ENCODE results near the gene KLHL5. TPM values are rescaled to one million over a fixed set of nuclear protein-coding genes. Genes with fewer than 3 reads are reported as not detected.
"Not testable (repeated sequence)": the region's sequence is repeated elsewhere in the genome, so short reads cannot be mapped to it uniquely, and the experiment has no call there.

KLHL5 gene
- total RNA-seq, result 57.1 TPM

DNA sequence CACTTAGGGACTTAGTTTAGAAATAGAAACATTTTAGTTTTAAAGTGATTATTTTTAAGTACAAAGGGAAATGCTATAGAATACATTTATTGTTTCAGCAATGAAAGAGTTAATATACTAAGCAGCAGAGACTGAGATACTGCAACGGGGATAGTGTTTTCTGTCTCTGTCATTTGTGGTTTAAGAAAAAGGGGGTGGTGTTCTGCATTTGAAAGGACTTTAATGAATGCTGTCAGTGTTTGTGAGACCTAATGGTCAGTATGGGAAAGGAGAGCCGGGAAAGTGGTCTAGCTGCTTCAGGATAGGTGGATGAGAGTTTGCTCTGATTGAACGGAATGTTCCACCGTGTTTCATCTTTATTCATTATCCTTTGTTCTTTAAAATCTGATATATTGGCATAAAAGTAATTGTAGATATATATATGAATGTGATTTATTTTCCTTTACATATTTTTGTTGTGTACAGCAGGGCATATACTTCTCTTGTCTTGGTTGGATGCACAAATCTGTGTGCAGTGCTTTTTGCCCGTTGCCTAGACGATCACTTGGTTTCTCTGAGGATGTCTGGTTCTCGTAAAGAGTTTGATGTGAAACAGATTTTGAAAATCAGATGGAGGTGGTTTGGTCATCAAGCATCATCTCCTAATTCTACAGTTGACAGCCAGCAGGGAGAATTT lies at the start of gene KLHL5:
TSS of gene KLHL5 (plus strand) at position 139 of the 676 bp plus-strand sequence. CDS start at position 560, 421 bp downstream.
- DNase-seq (ENCODE audit: low spot score in 2 of 2) (no peak), FAIRE-seq (no peak)

DNA sequence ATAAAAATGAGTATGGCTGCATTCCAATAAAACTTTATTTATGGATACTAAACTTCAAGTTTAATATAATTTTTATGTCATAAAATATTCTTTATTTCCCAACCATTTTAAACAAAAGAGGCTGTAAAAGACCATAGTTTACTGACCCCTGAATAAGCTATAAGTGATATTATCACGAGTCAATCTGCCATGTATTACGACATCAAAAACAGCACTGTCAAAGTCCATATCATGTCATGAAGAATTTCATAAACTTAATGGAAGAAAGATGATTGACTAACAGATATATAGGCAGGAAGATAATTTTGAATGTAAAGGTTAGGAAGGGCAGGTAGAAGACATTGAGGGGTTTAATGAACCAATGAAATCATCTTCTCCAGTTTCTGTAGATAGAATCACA lies 48.0 kb upstream of the KLHL5 start:
- DNase-seq (ENCODE audit: low spot score in 2 of 2), result no peak
- FAIRE-seq, result no peak

GRCh38 chr4:39020130-39020529 lies 41.9 kb upstream of the KLHL5 start:
- DNase-seq (ENCODE audit: low spot score in 2 of 2), result no peak
- FAIRE-seq, result no peak

DNA sequence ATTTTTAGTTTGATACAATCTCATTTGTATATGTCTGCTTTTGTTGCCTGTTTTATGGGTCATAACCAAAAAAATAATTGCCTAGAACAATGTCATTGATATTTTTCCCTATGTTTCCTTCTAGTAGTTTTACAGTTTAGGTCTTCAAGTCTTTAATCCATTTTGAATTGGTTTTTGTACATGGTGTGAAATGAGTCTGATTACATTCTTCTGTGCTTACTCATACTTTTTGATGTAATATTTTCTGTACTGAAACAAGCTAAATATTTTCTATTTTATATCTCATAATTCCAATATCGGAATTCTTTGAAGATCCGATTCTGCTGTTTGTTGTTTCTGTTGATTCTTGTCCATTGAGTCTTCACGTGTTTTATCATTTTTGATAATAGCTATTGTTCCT lies 40.4 kb upstream of the KLHL5 start:
- no peak for DNase-seq (ENCODE audit: low spot score in 2 of 2)
- FAIRE-seq, result no peak

GRCh38 chr4:39022241-39022640 lies 39.8 kb upstream of the KLHL5 start:
- DNase-seq (ENCODE audit: low spot score in 2 of 2), result no peak
- FAIRE-seq, result no peak

GRCh38 chr4:39023059-39023458 lies 39.0 kb upstream of the KLHL5 start:
- no peak for FAIRE-seq

DNA sequence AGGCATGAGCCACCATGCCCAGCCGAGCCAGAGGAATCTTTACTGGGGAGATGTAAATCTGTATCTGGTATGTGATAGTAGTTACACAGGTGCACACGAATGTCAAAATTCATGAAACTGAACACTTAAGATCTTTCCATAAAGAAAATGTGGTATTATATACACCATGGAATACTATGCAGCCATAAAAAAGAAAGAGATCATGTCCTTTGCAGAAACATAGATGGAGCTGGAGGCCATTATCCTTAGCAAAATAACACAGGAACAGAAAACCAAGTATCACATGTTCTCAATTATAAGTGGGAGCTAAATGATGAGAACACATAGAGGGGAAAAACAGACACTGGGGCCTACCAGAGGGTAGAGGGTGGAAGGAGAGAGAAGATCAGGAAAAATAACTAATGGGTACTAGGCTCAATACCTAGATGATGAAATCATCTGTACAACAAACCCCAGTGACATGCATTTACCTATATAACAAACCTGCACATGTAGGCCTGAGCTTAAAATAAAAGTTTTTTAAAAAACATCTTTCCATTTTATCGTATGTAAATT lies 37.6 kb upstream of the KLHL5 start:
- FAIRE-seq, result no peak

More at GRCh38 chr4:39023059-39023458, 39.0 kb upstream of the KLHL5 start:
- no peak for DNase-seq (ENCODE audit: low spot score in 2 of 2)

GRCh38 chr4:39025552-39026085 lies 36.4 kb upstream of the KLHL5 start:
- no peak for DNase-seq (ENCODE audit: low spot score in 2 of 2)

More for the DNA sequence above, 37.6 kb upstream of the KLHL5 start:
- DNase-seq (ENCODE audit: low spot score in 2 of 2), result no peak

GRCh38 chr4:39026096-39026495 lies 35.9 kb upstream of the KLHL5 start:
- DNase-seq (ENCODE audit: low spot score in 2 of 2), result no peak
- no peak for FAIRE-seq

More at GRCh38 chr4:39025552-39026085, 36.4 kb upstream of the KLHL5 start:
- no peak for FAIRE-seq

DNA sequence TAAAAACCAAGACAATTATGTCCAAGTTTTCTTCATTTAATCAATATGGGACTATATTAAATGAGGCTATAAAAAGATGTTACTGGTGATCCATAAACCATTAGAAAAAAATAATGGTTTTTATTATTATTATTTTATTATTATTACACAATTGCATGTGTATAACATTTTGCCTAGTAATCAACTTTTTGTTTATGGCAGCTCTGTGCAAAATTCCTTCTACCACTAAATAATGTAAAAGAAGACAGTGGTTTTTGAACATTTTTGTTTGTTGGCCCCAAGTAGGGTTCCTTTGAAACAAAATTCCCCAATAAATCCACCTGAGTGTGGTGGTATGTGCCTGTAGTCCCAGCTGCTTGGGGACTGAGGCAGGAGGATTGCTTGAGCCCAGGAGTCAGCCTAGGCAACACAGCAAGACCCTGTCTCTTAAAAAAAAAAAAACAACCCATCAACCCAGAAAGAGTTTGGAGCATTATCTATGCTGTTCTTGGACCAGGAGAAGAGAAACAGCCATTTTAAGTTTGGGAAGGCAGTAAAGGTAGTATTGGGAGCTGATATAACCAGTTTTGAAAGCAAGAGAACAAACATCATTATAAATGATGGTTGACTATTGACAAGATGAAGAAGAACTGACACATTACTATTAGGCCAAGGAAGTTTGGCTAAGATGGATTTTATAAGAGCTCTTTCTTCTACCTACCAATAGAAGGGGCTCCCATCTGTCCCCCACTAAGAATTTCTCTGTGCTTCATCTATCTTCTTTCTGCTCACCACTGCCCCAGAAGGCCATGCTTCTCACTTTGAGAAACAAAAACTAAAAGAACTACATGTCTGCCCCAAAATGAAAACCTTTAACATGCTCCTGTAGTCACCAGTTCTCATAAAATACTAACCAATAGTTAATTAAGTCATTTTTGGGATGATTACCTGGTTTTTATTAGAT lies 32.0 kb upstream of the KLHL5 start:
- FAIRE-seq, result no peak
- no peak for DNase-seq (ENCODE audit: low spot score in 2 of 2)

GRCh38 chr4:39030725-39031124 lies 31.3 kb upstream of the KLHL5 start:
- DNase-seq (ENCODE audit: low spot score in 2 of 2), result no peak
- no peak for FAIRE-seq

DNA sequence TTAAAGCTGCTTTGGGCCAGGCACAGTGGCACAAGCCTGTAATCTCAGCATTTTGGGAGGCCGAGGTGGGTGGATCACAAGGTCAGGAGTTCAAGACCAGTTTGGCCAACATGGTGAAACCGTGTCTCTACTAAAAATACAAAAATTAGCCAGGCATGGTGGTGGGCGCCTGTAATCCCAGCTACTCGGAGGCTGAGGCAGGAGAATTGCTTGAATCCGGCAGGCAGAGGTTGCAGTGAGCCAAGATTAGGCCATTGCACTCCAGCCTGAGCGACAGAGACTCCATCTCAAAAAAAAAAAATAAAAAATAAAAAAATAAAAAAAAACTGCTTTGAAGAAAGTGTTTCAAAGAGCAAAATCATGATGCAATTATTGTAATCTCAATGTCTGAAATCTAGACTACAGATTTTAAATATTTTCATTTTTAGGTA lies 30.4 kb upstream of the KLHL5 start:
- peak; percentile 3 for FAIRE-seq
- DNase-seq (ENCODE audit: low spot score in 2 of 2), result not testable (repeated sequence)

DNA sequence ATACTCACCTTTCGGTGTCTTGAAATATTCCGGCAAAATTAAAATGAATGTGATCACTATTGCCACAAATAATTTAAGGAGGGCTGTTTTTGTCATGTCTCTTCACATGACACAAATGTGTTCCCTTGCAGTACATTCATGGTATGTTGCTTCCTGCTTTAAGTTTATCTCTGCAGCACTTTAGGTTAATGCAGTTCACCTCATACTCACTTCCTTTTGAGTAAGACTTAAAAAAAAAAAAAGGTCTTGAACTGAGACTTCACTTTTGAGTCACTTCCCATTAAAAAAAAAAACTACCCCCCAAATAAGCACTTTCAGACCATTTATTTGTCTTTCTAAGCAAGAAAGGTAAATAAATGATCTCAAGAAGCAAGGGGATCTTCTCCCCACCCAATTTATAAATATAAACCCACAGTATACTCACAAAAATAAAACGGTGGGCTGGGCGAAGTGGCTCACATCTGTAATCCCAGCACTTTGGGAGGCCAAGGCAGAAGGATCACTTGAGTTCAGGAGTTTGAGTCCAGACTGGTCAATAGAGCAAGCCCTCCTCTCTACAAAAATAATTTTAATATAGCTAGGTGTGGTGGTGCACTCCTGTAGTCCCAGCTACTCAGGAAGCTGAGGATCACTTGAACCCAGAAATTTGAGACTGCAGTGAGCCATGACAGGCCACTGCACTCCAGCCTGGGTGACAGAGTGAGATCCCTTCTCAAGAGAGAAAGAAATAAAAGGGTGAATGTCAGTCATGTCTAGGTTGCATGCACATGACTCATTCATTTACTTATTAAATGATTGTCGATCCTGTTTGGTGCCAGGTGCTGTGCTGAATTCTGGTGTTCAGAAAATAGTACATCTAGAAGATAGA lies 29.6 kb upstream of the KLHL5 start, which contains the start of gene TMEM156:
TSS of gene TMEM156 (minus strand) at position 192 of the 868 bp plus-strand sequence. CDS start at position 96, 96 bp downstream.
- DNase-seq (ENCODE audit: low spot score in 2 of 2) (no peak), FAIRE-seq (no peak)

- DNase-seq (ENCODE audit: low spot score in 2 of 2) (no peak), FAIRE-seq (no peak)
Measured at GRCh38 chr4:39036172-39036571, 25.9 kb upstream of the KLHL5 start.

GRCh38 chr4:39037491-39037825 lies 24.6 kb upstream of the KLHL5 start:
- no peak for DNase-seq (ENCODE audit: low spot score in 2 of 2)

DNA sequence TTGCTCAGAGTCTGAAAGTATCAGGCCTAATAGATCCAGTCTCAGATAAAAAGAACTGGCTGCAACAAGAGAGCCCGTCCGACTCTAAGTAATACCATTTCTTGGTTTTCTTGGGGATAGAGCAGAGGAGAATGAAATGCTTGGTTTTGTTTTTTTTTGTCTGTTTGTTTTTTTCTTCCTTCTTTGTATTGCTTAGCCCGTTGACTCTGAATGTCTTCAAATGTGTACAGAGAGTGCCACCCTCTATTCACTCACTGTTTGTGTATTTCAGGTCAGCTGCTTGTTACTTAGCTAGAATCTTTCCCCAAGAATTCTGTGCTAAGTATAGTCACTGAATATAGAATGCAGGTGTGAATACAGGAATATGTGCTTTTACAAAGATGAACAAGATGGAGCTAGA lies 24.1 kb upstream of the KLHL5 start:
- FAIRE-seq (no peak), DNase-seq (ENCODE audit: low spot score in 2 of 2) (no peak)

More at GRCh38 chr4:39037491-39037825, 24.6 kb upstream of the KLHL5 start:
- FAIRE-seq, result no peak

GRCh38 chr4:39039108-39039507 lies 22.9 kb upstream of the KLHL5 start:
- DNase-seq (ENCODE audit: low spot score in 2 of 2), result no peak
- FAIRE-seq, result no peak

- no peak for DNase-seq (ENCODE audit: low spot score in 2 of 2)
- no peak for FAIRE-seq
Measured at GRCh38 chr4:39042366-39042765, 19.7 kb upstream of the KLHL5 start.

DNA sequence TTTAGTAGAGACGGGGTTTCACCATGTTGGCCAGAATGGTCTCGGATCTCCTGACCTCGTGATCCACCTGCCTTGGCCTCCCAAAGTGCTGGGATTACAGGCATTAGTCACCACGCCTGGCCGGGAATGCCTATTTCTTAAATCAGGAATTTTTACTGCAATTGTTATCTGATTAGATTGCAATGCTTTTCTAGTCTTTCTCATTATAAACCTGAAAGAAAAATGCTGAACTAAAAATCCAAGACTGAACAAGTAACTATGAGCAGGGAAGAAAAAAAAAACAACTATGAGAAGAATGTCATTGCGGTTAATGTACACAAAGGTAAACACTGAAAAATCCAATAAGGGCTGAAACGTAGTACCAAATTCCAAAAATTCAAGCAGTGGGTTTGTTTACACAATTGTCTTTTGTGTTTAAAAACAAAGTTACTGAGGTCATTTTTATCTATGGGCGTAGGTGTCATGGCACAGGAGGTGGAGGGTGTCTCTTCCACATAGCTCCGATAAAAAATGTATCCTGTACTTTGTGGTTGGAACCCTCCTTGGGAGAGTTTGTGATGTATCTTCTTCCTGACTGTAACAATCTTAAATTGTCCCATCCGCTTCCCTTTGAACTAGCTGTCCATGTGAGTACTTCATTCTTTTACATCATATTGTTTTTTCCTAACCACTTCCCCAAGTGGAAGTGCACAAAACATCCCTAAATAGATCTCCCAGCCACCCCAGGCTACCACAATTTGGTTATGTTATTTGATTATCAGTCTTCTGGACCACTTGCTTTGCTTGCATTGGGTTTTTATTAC lies 18.8 kb upstream of the KLHL5 start:
- DNase-seq (ENCODE audit: low spot score in 2 of 2) (no peak), FAIRE-seq (no peak)

All from frontal cortex (tissue), 4 donors.